GM12878 (cell line): ENCODE measurements around the gene KCND3. TPM values are rescaled to one million over a fixed set of nuclear protein-coding genes. Genes with fewer than 3 reads are reported as not detected.

Experiments
- ATAC-seq: fragments of 200-7000 bp; cut with Tn5 transposase; 3 replicates; pipeline ENCODE4 v1.9.1; 2020; ENCODE audit warnings: mild to moderate bottlenecking, moderate library complexity
- BruUV-seq: library from RNA; stranded (reverse); fragments of 400-500 nt; replicated peaks from 2 replicates; lab custom pipeline; 2021; lab: Mats Ljungman, UMichigan
- CTCF ChIA-PET: fragments of 300-600 bp; sonication (Branson Sonifier 250); formaldehyde crosslinking; extraction: SDS; loops from one replicate; lab custom pipeline; 2021; ENCODE audit warnings: inconsistent platforms; lab: Yijun Ruan, JAX
- POLR2A ChIA-PET: fragments of 350-600 bp; formaldehyde crosslinking; extraction: SDS; loops from one replicate; lab custom pipeline; 2021; ENCODE audit warnings: inconsistent platforms; lab: Charles Lee
- RAD21 ChIA-PET: fragments of 300-600 bp; sonication (Branson Sonifier 250); formaldehyde crosslinking; loops from one replicate; lab custom pipeline; 2023; ENCODE audit warnings: antibody characterized with exemption; ENCODE audit not compliant: unreplicated experiment; lab: Charles Lee
- SMC1A ChIA-PET: fragments of 300-600 bp; sonication (Branson Sonifier 250); formaldehyde crosslinking; loops from one replicate; lab custom pipeline; 2023; ENCODE audit not compliant: unreplicated experiment, uncharacterized antibody; lab: Charles Lee
- DNase-seq: peaks from one replicate; pipeline ENCODE4 v3.0.0-alpha.2; 2011; ENCODE audit warnings: low read depth, low spot score
- FAIRE-seq: peaks from 3 replicates; lab custom pipeline; 2011; peaks lifted over from hg19 to GRCh38; lab: Jason Lieb, UNC
- H2AFZ ChIP-seq: 2 replicates; pipeline ENCODE4 v1.6.0; 2011; ENCODE audit warnings: low read depth, low read length, control low read depth; ENCODE audit not compliant: control insufficient read depth
- H3K27ac ChIP-seq: 2 replicates; pipeline ENCODE4 v1.5.1; 2011; ENCODE audit warnings: control low read depth; ENCODE audit not compliant: control insufficient read depth, insufficient read depth
- H3K27me3 ChIP-seq, 2 experiments: replicated peaks in 1 of 2; 2 replicates each; pipeline versions ENCODE4 v1.6.0 to v1.6.1; 2011; ENCODE audit warnings: low read length in 1 of 2; ENCODE audit not compliant: control insufficient read depth in 2 of 2, insufficient read depth in 2 of 2
- H3K36me3 ChIP-seq, 2 experiments: 2 replicates each; pipeline ENCODE4 v1.5.1; 2011; ENCODE audit warnings: low read length in 1 of 2; ENCODE audit not compliant: control insufficient read depth in 2 of 2, insufficient read depth in 2 of 2
- H3K4me1 ChIP-seq: 2 replicates; pipeline ENCODE4 v1.6.1; 2011; ENCODE audit warnings: mild to moderate bottlenecking, low read length, moderate library complexity, mixed read lengths; ENCODE audit not compliant: control insufficient read depth, insufficient read depth
- H3K4me2 ChIP-seq: 2 replicates; pipeline ENCODE4 v1.6.0; 2011; ENCODE audit warnings: control low read depth; ENCODE audit not compliant: control insufficient read depth, insufficient read depth
- H3K4me3 ChIP-seq: fragments of 200-600 bp; sonication (generic); 2 replicates; pipeline ENCODE4 v1.5.1; 2016
- H3K79me2 ChIP-seq: 2 replicates; pipeline ENCODE4 v1.6.0; 2011; ENCODE audit warnings: low read length; ENCODE audit not compliant: control insufficient read depth, insufficient read depth
- H3K9ac ChIP-seq: 2 replicates; pipeline ENCODE4 v1.8.0; 2011; ENCODE audit warnings: low read length, control low read depth, mixed read lengths; ENCODE audit not compliant: control insufficient read depth, insufficient read depth
- H3K9me3 ChIP-seq: replicated peaks from 3 replicates; pipeline ENCODE4 v1.5.1; 2011; ENCODE audit warnings: mild to moderate bottlenecking, low read length; ENCODE audit not compliant: control insufficient read depth, insufficient read depth
- H4K20me1 ChIP-seq: 2 replicates; pipeline ENCODE4 v1.6.0; 2011; ENCODE audit not compliant: control insufficient read depth, insufficient read depth
- FOXK2 ChIP-seq: fragments of 450-650 bp; IDR thresholded peaks from 2 replicates; pipeline ENCODE4 v1.6.1; 2017; ENCODE audit warnings: mild to moderate bottlenecking, moderate library complexity
- SPI1 ChIP-seq: IDR thresholded peaks from 2 replicates; pipeline ENCODE4 v1.6.1; 2011; ENCODE audit warnings: low read depth, mild to moderate bottlenecking, low read length, moderate library complexity, borderline replicate concordance; ENCODE audit not compliant: insufficient read depth
- SRF ChIP-seq, 2 experiments: IDR thresholded peaks; 2 replicates each; pipeline ENCODE4 v1.6.1; 2011; ENCODE audit warnings: low read depth in 2 of 2, low read length in 2 of 2, mild to moderate bottlenecking in 1 of 2, moderate library complexity in 1 of 2
- WGBS: methylation state at CpG from one replicate; pipeline ENCODE4 v1.1.6; 2016; ENCODE audit warnings: low lambda C conversion rate; ENCODE audit not compliant: insufficient replicate concordance, insufficient coverage; ENCODE audit errors: missing lambda C conversion rate; 5-methylcytosine and 5-hydroxymethylcytosine counted together
- in situ Hi-C: fragments of 300-500 bp; cut with MboI; formaldehyde crosslinking; loops from 9 replicates; pipeline ENCODE4 v1.14.3; 2018; ENCODE audit warnings: mixed read lengths
- intact Hi-C: fragments of 100-400 bp; cut with micrococcal nuclease; formaldehyde crosslinking; loops from one replicate; pipeline ENCODE4 v1.14.2; 2022; ENCODE audit not compliant: unreplicated experiment
- polyA plus RNA-seq, 11 experiments: library from polyadenylated mRNA; depleted of rRNA in 4 of 11; unstranded in 6 of 11; stranded (reverse) in 5 of 11; fragments of >200 nt; fragmentation: Nextera tagmentation in 4 of 11; fragmentation: Illumina TruSeq in 1 of 11; extraction: Ambion mirVana in 4 of 11; extraction: Trizol in 1 of 11; gene quantifications; 1 replicate in 1 of 11; 2 replicates in 10 of 11; pipeline versions ENCODE4 v1.2.1 to v1.2.3, GENCODE V29; 2011 to 2016; ENCODE audit warnings: inconsistent platforms in 2 of 11, missing spikeins in 2 of 11, low read depth in 1 of 11
- total RNA-seq, 4 experiments: library from RNA; depleted of rRNA in 3 of 4; stranded (reverse); fragments of >200 nt in 3 of 4; fragmentation: Illumina TruSeq in 1 of 4; extraction: Trizol in 1 of 4; gene quantifications; 2 replicates each; pipeline versions ENCODE4 v1.2.1 to v1.2.3, GENCODE V29; 2013 to 2021
- TF ChIP-seq, protein P1 (sequence below): fragments of 450-650 bp; IDR thresholded peaks from 2 replicates; pipeline ENCODE4 v1.6.1; 2018; ENCODE audit warnings: mild to moderate bottlenecking, low read depth, moderate library complexity; ENCODE audit not compliant: partially characterized antibody
- TF ChIP-seq, protein P2 (sequence below): fragments of 150-350 bp; IDR thresholded peaks from 2 replicates; pipeline ENCODE4 v1.6.1; 2016; ENCODE audit warnings: low read depth, low read length
- TF ChIP-seq, protein P3 (sequence below): fragments of 450-650 bp; IDR thresholded peaks from 2 replicates; pipeline ENCODE4 v1.6.1; 2016; ENCODE audit warnings: mild to moderate bottlenecking, moderate library complexity, borderline replicate concordance

KCND3 gene
- total and polyA plus RNA-seq, 10 of the 15 experiments (the other 5 are each of a cell fraction or from before 2014, with no cell fraction given) = 0.02 TPM; not detected in 9

- WGBS = 88% methylated on average over 8 of the region's 8 CpGs
- H3K27ac ChIP-seq = no peak overlapping the region
- no TSS peak for BruUV-seq
- ATAC-seq (no peak), DNase-seq (no peak), FAIRE-seq (no peak)
- POLR2A ChIA-PET = interaction anchor here (0.6 to 1.1 kb wide), 2 partner anchors 14 to 20 kb away, joined by 3 read pairs; no protein-coding TSS in a partner anchor
- H3K36me3 ChIP-seq = no peaks in the 10 kb centered on the region
- SMC1A ChIA-PET = interaction anchor here (0.9 to 4.8 kb wide), 7 partner anchors 8 to 288 kb away, joined by 3 to 31 read pairs (median 3); no protein-coding TSS in a partner anchor
- no peak overlapping the region for H2AFZ ChIP-seq
- TF ChIP-seq, protein P1, sequence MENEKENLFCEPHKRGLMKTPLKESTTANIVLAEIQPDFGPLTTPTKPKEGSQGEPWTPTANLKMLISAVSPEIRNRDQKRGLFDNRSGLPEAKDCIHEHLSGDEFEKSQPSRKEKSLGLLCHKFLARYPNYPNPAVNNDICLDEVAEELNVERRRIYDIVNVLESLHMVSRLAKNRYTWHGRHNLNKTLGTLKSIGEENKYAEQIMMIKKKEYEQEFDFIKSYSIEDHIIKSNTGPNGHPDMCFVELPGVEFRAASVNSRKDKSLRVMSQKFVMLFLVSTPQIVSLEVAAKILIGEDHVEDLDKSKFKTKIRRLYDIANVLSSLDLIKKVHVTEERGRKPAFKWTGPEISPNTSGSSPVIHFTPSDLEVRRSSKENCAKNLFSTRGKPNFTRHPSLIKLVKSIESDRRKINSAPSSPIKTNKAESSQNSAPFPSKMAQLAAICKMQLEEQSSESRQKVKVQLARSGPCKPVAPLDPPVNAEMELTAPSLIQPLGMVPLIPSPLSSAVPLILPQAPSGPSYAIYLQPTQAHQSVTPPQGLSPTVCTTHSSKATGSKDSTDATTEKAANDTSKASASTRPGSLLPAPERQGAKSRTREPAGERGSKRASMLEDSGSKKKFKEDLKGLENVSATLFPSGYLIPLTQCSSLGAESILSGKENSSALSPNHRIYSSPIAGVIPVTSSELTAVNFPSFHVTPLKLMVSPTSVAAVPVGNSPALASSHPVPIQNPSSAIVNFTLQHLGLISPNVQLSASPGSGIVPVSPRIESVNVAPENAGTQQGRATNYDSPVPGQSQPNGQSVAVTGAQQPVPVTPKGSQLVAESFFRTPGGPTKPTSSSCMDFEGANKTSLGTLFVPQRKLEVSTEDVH = no peak
- no peak for TF ChIP-seq FOXK2
- no peak for TF ChIP-seq SRF (IDR thresholded peaks at IDR 0.05; ENCODE audit: low read depth in 2 of 2, low read length in 2 of 2)
- TF ChIP-seq, protein P2, sequence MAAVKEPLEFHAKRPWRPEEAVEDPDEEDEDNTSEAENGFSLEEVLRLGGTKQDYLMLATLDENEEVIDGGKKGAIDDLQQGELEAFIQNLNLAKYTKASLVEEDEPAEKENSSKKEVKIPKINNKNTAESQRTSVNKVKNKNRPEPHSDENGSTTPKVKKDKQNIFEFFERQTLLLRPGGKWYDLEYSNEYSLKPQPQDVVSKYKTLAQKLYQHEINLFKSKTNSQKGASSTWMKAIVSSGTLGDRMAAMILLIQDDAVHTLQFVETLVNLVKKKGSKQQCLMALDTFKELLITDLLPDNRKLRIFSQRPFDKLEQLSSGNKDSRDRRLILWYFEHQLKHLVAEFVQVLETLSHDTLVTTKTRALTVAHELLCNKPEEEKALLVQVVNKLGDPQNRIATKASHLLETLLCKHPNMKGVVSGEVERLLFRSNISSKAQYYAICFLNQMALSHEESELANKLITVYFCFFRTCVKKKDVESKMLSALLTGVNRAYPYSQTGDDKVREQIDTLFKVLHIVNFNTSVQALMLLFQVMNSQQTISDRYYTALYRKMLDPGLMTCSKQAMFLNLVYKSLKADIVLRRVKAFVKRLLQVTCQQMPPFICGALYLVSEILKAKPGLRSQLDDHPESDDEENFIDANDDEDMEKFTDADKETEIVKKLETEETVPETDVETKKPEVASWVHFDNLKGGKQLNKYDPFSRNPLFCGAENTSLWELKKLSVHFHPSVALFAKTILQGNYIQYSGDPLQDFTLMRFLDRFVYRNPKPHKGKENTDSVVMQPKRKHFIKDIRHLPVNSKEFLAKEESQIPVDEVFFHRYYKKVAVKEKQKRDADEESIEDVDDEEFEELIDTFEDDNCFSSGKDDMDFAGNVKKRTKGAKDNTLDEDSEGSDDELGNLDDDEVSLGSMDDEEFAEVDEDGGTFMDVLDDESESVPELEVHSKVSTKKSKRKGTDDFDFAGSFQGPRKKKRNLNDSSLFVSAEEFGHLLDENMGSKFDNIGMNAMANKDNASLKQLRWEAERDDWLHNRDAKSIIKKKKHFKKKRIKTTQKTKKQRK = no peak
- TF ChIP-seq, protein P3, sequence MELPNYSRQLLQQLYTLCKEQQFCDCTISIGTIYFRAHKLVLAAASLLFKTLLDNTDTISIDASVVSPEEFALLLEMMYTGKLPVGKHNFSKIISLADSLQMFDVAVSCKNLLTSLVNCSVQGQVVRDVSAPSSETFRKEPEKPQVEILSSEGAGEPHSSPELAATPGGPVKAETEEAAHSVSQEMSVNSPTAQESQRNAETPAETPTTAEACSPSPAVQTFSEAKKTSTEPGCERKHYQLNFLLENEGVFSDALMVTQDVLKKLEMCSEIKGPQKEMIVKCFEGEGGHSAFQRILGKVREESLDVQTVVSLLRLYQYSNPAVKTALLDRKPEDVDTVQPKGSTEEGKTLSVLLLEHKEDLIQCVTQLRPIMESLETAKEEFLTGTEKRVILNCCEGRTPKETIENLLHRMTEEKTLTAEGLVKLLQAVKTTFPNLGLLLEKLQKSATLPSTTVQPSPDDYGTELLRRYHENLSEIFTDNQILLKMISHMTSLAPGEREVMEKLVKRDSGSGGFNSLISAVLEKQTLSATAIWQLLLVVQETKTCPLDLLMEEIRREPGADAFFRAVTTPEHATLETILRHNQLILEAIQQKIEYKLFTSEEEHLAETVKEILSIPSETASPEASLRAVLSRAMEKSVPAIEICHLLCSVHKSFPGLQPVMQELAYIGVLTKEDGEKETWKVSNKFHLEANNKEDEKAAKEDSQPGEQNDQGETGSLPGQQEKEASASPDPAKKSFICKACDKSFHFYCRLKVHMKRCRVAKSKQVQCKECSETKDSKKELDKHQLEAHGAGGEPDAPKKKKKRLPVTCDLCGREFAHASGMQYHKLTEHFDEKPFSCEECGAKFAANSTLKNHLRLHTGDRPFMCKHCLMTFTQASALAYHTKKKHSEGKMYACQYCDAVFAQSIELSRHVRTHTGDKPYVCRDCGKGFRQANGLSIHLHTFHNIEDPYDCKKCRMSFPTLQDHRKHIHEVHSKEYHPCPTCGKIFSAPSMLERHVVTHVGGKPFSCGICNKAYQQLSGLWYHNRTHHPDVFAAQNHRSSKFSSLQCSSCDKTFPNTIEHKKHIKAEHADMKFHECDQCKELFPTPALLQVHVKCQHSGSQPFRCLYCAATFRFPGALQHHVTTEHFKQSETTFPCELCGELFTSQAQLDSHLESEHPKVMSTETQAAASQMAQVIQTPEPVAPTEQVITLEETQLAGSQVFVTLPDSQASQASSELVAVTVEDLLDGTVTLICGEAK = no peak
- TF ChIP-seq SPI1 = no peak
- H3K4me1 ChIP-seq = peaks cover 11% of the 10 kb centered on the region
- CTCF ChIA-PET = interaction anchor here (0.6 to 12.7 kb wide), 6 partner anchors 13 to 254 kb away, joined by 3 to 135 read pairs (median 15); no protein-coding TSS in a partner anchor
- no peak overlapping the region for H3K4me2 ChIP-seq
- no peak overlapping the region for H3K9ac ChIP-seq
- H3K27me3 ChIP-seq = peaks cover 0 to 5% of the 10 kb centered on the region in 2 experiments; a peak in 2 of 4 replicates
- H4K20me1 ChIP-seq = no peaks in the 10 kb centered on the region
- in situ Hi-C loops = no loop called here
- no peak overlapping the region for H3K4me3 ChIP-seq
- H3K79me2 ChIP-seq = no peaks in the 10 kb centered on the region
- no peaks in the 10 kb centered on the region for H3K9me3 ChIP-seq
- intact Hi-C loops = no loop called here
- RAD21 ChIA-PET = interaction anchor here (1.3 to 3.9 kb wide), 3 partner anchors 19 to 254 kb away, joined by 3 to 23 read pairs (median 5); no protein-coding TSS in a partner anchor
Observed at GRCh38 chr1:111735858-111736544, 253.5 kb downstream of the KCND3 start.
